Neural cell (in vitro differentiated cells): ENCODE measurements around the gene PCDHB5.
"Not testable (repeated sequence)": the region's sequence is repeated elsewhere in the genome, so short reads cannot be mapped to it uniquely, and the experiment has no call there.

Experiments
- CTCF ChIP-seq: fragments of 450-650 bp; IDR thresholded peaks from 2 replicates; pipeline ENCODE4 v1.5.1; 2014; ENCODE audit warnings: antibody characterized with exemption, mild to moderate bottlenecking, moderate library complexity; ENCODE audit not compliant: poor library complexity, severe bottlenecking
- EP300 ChIP-seq: fragments of 450-650 bp; conservative IDR thresholded peaks from 2 replicates; pipeline ENCODE4 v1.6.1; 2014; ENCODE audit warnings: antibody characterized with exemption, mild to moderate bottlenecking, moderate library complexity; ENCODE audit not compliant: poor library complexity, severe bottlenecking
- EZH2 ChIP-seq: fragments of 200-600, 300-800 bp; shearing (Covaris generic), sonication (generic); IDR thresholded peaks from 2 replicates; pipeline ENCODE4 v1.6.1; 2014; ENCODE audit warnings: antibody characterized with exemption, low read length, borderline replicate concordance, mild to moderate bottlenecking; ENCODE audit not compliant: insufficient read depth, poor library complexity, severe bottlenecking
- TAF1 ChIP-seq: IDR thresholded peaks from 2 replicates; pipeline ENCODE4 v1.6.1; 2012; ENCODE audit warnings: low read depth

GRCh38 chr5:141177577-141178191, 42.7 kb downstream of the PCDHB5 start, which contains the start of gene PCDHB8:
- not testable (repeated sequence) for TF ChIP-seq CTCF, EP300, EZH2, TAF1
